MM.1S (cell line): ENCODE results near the gene ATL2.

Experiments
- DNase-seq: peaks from one replicate; pipeline ENCODE4 v3.0.0-alpha.2; 2015
- H2AFZ ChIP-seq: fragments of 300-600 bp; sonication (generic); 2 replicates; pipeline ENCODE4 v1.6.0; 2016; ENCODE audit warnings: antibody characterized with exemption, low read length
- H3F3A ChIP-seq: fragments of 300-600 bp; sonication (generic); 2 replicates; pipeline ENCODE4 v1.6.1; 2016; ENCODE audit warnings: mild to moderate bottlenecking, antibody characterized with exemption, low read length, moderate library complexity, mixed read lengths; ENCODE audit not compliant: insufficient read depth
- H3K27ac ChIP-seq: fragments of 300-600 bp; sonication (generic); 2 replicates; pipeline ENCODE4 v1.5.1; 2016; ENCODE audit warnings: mild to moderate bottlenecking, low read length
- H3K27me3 ChIP-seq: fragments of 300-600 bp; sonication (generic); replicated peaks from 2 replicates; pipeline ENCODE4 v1.6.0; 2016; ENCODE audit warnings: low read length; ENCODE audit not compliant: insufficient read depth
- H3K36me3 ChIP-seq: fragments of 300-600 bp; sonication (generic); replicated peaks from 2 replicates; pipeline ENCODE4 v1.6.1; 2016; ENCODE audit warnings: mild to moderate bottlenecking, low read length, mixed read lengths; ENCODE audit not compliant: insufficient read depth
- H3K4me1 ChIP-seq: fragments of 300-600 bp; sonication (generic); 2 replicates; pipeline ENCODE4 v1.6.1; 2016; ENCODE audit warnings: low read length, mixed read lengths
- H3K4me2 ChIP-seq: fragments of 300-600 bp; sonication (generic); 2 replicates; pipeline ENCODE4 v1.6.0; 2016; ENCODE audit warnings: low read depth, low read length
- H3K4me3 ChIP-seq: fragments of 300-600 bp; sonication (generic); 2 replicates; pipeline ENCODE4 v1.5.1; 2016; ENCODE audit warnings: low read length, mixed read lengths
- H3K79me2 ChIP-seq: fragments of 300-600 bp; sonication (generic); 2 replicates; pipeline ENCODE4 v1.6.1; 2016; ENCODE audit warnings: mixed run types, low read length, mixed read lengths
- H3K9ac ChIP-seq: fragments of 300-600 bp; sonication (generic); 2 replicates; pipeline ENCODE4 v1.6.1; 2016; ENCODE audit warnings: low read length, mixed read lengths
- H3K9me2 ChIP-seq: fragments of 300-600 bp; sonication (generic); replicated peaks from 2 replicates; pipeline ENCODE4 v1.6.1; 2016; ENCODE audit warnings: mild to moderate bottlenecking, low read length, mixed read lengths; ENCODE audit not compliant: insufficient read depth
- H3K9me3 ChIP-seq: fragments of 300-600 bp; sonication (generic); replicated peaks from 2 replicates; pipeline ENCODE4 v1.6.1; 2016; ENCODE audit warnings: mild to moderate bottlenecking, low read length, mixed read lengths; ENCODE audit not compliant: insufficient read depth
- H4K20me1 ChIP-seq: fragments of 300-600 bp; sonication (generic); 2 replicates; pipeline ENCODE4 v1.6.1; 2016; ENCODE audit warnings: mild to moderate bottlenecking, low read length, moderate library complexity, mixed read lengths; ENCODE audit not compliant: insufficient read depth
- EZH2 ChIP-seq: fragments of 300-600 bp; sonication (generic); optimal IDR thresholded peaks from 2 replicates; pipeline ENCODE3; 2017; ENCODE audit warnings: low read depth, mild to moderate bottlenecking, antibody characterized with exemption, low read length, mixed read lengths
- EZH2phosphoT487 ChIP-seq: fragments of 300-600 bp; sonication (generic); IDR thresholded peaks from 2 replicates; pipeline ENCODE4 v1.6.1; 2018; ENCODE audit warnings: antibody characterized with exemption, low read length
- TF ChIP-seq, protein P1 (sequence below): fragments of 300-600 bp; sonication (generic); IDR thresholded peaks from 2 replicates; pipeline ENCODE4 v1.5.1; 2016; ENCODE audit warnings: antibody characterized with exemption, low read length, mixed read lengths

The ATL2 gene

DNA sequence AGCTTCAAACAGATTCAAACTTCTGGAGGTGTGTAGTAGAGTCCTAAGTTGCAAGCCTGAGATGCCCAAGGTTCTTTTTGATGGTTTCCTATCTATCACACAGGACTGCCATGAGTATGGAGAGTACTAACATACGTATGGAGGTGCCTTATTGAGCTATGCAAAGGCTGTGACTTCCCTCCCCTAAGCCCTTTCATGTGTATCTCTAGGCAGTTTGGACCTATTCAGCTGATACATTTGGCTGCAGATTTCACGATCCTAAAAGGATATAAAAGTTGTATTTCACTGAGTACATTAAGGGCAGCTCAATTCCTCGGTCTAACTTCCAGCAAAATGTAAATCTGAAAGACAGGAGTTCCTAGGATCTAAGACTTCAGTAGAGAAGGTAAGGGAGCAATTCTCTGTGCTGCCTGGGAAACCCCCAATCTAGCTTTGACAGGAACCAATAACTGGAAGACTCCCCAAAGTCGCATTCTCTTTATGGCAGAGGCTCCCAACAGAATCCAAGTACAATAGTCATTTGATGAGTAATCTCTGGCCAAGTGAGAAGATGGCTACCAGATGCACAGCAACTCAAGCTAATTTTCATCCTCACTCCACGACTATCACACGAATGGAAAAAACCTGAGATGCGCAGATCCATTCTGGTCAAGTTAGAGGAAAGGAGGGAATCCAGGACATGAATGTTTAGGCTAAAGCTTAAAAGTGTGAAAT, 83.8 kb downstream of the ATL2 start:
- DNase-seq, result no peak
- H3F3A ChIP-seq, result no peaks in the 10 kb centered on the region
- H3K4me2 ChIP-seq, result no peak overlapping the region
- H3K36me3 ChIP-seq, result no peaks in the 10 kb centered on the region; the same call in 1 of the 2 replicates
- no peak overlapping the region for H3K9ac ChIP-seq
- no peaks in the 10 kb centered on the region for H4K20me1 ChIP-seq
- no peaks in the 10 kb centered on the region for H3K9me2 ChIP-seq
- H3K79me2 ChIP-seq, result 0 out of 2 replicates have a peak, but pooled peaks cover 3% of the 10 kb centered on the region
- no peaks in the 10 kb centered on the region for H3K27me3 ChIP-seq
- H3K4me1 ChIP-seq, result peaks cover 15% of the 10 kb centered on the region
- no peaks in the 10 kb centered on the region for H3K9me3 ChIP-seq
- no peak overlapping the region for H2AFZ ChIP-seq
- no peak overlapping the region for H3K27ac ChIP-seq
- no peak overlapping the region for H3K4me3 ChIP-seq
- TF ChIP-seq, protein P1, sequence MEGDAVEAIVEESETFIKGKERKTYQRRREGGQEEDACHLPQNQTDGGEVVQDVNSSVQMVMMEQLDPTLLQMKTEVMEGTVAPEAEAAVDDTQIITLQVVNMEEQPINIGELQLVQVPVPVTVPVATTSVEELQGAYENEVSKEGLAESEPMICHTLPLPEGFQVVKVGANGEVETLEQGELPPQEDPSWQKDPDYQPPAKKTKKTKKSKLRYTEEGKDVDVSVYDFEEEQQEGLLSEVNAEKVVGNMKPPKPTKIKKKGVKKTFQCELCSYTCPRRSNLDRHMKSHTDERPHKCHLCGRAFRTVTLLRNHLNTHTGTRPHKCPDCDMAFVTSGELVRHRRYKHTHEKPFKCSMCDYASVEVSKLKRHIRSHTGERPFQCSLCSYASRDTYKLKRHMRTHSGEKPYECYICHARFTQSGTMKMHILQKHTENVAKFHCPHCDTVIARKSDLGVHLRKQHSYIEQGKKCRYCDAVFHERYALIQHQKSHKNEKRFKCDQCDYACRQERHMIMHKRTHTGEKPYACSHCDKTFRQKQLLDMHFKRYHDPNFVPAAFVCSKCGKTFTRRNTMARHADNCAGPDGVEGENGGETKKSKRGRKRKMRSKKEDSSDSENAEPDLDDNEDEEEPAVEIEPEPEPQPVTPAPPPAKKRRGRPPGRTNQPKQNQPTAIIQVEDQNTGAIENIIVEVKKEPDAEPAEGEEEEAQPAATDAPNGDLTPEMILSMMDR, result no peak
- TF ChIP-seq EZH2 (no peak), EZH2phosphoT487 (no peak)

DNA sequence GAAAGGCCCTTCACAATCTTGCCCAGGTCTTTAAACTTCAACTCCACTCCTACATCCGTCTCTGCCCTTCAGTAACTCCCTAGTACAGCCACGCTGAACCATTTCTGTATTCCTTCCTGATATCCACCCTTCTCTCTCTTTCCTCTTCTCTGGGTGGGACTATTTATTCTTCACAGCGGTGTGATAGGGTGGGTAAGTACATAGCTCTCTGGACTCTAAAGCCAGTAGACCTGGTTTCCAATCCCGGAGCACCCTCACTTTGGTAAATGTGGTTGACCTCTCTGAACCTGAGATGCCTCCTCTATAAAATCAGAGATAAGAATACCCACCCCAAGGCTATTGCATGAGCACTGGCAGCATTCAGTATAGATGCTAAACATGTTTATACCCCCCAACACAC, 86.7 kb downstream of the ATL2 start:
- Histone ChIP-seq H3K9ac (no peak overlapping the region), H3K4me1 (peaks cover 15% of the 10 kb centered on the region), H3K9me2 (no peaks in the 10 kb centered on the region), H2AFZ (no peak overlapping the region), H3F3A (no peaks in the 10 kb centered on the region), H4K20me1 (no peaks in the 10 kb centered on the region), H3K9me3 (no peaks in the 10 kb centered on the region), H3K4me2 (no peak overlapping the region), H3K4me3 (no peak overlapping the region), H3K36me3 (no peaks in the 10 kb centered on the region), H3K79me2 (no peaks in the 10 kb centered on the region), H3K27me3 (no peaks in the 10 kb centered on the region), H3K27ac (no peak overlapping the region)
- DNase-seq, result no peak
- TF ChIP-seq, protein P1, result no peak
- TF ChIP-seq EZH2, result no peak
- no peak for TF ChIP-seq EZH2phosphoT487

DNA sequence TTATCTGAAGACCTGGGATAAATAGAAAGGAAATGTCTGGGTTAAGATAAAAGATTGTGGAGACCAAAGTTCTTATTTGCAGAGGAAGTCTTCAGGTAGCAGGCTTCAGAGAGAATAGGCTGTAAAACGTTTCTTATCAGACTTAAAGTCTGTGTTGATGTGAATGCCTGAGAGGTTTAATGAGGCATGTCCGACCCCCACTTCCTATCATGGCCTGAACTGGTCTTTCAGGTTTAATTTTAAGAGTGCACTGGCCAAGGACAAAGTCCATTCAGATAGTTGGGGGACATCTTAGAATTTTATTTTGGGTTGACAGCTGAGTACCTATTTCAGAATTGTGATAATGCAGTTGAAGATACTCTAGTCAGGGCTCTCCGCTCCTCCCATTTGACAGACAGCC, 92.1 kb downstream of the ATL2 start:
- Histone ChIP-seq H3F3A (no peaks in the 10 kb centered on the region), H3K9me3 (no peaks in the 10 kb centered on the region), H3K27ac (no peak overlapping the region), H3K4me2 (no peak overlapping the region), H3K4me3 (no peak overlapping the region), H4K20me1 (no peaks in the 10 kb centered on the region), H3K4me1 (no peaks in the 10 kb centered on the region), H3K79me2 (no peaks in the 10 kb centered on the region), H2AFZ (no peak overlapping the region), H3K27me3 (no peaks in the 10 kb centered on the region), H3K36me3 (no peaks in the 10 kb centered on the region), H3K9ac (no peak overlapping the region), H3K9me2 (no peaks in the 10 kb centered on the region)
- DNase-seq, result no peak
- TF ChIP-seq EZH2phosphoT487 (no peak), EZH2 (no peak)
- TF ChIP-seq, protein P1, result no peak
